Bronchial epithelial cell (primary cell): ENCODE measurements around the gene MLLT1. TPM values are rescaled to one million over a fixed set of nuclear protein-coding genes. Genes with fewer than 3 reads are reported as not detected.

Experiments
- DNase-seq: peaks from one replicate; pipeline ENCODE4 v3.0.0-alpha.2; 2010; ENCODE audit warnings: low read depth
- FAIRE-seq: peaks from 2 replicates; lab custom pipeline; 2011; peaks lifted over from hg19 to GRCh38; lab: Jason Lieb, UNC
- H3K27me3 ChIP-seq: 2 replicates; pipeline ENCODE4 v1.5.1; 2011; ENCODE audit warnings: low read length; ENCODE audit not compliant: control insufficient read depth, insufficient read depth
- H3K36me3 ChIP-seq: 2 replicates; pipeline ENCODE4 v1.5.1; 2011; ENCODE audit warnings: low read length; ENCODE audit not compliant: control insufficient read depth, insufficient read depth
- H3K4me3 ChIP-seq: 2 replicates; pipeline ENCODE4 v1.5.1; 2011; ENCODE audit warnings: mild to moderate bottlenecking, low read depth, low read length, control low read depth
- total RNA-seq: library from RNA; depleted of rRNA; stranded (reverse); fragments of >200 nt; gene quantifications from 2 replicates; pipeline ENCODE4 v1.2.1, GENCODE V29; 2014
- TF ChIP-seq, protein P1 (sequence below): IDR thresholded peaks from 2 replicates; pipeline ENCODE4 v1.5.1; 2011; ENCODE audit warnings: mild to moderate bottlenecking, moderate library complexity, low read length, control low read depth, inconsistent platforms; ENCODE audit not compliant: insufficient read depth, severe bottlenecking

Gene MLLT1
- total RNA-seq, 1 donor from 2014 or later, result 2.6 TPM

DNA sequence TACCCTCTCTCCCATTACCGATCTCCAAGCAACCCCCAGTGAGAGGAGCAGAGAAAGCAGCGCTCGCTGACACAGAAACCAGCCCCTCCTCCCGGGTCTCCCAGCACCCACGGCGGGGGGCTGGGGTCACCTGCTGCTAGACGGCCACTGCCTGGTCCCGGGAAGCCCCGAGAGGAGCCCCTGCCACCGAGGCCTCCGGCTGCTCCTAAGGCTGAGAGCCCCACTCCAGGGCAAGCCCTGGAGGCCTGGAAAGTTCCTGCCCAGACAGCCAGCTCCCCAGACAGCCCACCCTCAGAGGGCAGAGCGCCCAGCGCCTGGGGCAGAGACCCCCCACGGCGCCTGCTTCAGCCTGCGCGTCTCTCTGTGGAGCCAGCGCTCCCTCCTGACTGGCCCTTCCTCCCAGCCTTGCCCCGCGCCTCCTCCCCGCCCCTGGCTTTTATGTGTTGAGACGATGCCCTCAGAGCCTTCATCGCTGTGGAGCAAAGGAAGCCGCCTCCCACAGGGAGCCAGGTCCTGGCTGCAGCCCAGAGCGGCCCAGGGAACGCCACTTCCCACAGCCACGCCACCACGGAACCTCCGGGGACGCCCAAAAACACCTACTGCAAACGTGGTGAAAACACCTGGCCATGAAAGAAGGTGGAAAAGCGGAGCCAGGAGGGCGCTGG, 51.1 kb downstream of the MLLT1 start:
- Histone ChIP-seq H3K36me3 (peaks cover 20% of the 10 kb centered on the region), H3K4me3 (no peak overlapping the region), H3K27me3 (no peaks in the 10 kb centered on the region)
- DNase-seq (no peak), FAIRE-seq (no peak)
- TF ChIP-seq, protein P1, sequence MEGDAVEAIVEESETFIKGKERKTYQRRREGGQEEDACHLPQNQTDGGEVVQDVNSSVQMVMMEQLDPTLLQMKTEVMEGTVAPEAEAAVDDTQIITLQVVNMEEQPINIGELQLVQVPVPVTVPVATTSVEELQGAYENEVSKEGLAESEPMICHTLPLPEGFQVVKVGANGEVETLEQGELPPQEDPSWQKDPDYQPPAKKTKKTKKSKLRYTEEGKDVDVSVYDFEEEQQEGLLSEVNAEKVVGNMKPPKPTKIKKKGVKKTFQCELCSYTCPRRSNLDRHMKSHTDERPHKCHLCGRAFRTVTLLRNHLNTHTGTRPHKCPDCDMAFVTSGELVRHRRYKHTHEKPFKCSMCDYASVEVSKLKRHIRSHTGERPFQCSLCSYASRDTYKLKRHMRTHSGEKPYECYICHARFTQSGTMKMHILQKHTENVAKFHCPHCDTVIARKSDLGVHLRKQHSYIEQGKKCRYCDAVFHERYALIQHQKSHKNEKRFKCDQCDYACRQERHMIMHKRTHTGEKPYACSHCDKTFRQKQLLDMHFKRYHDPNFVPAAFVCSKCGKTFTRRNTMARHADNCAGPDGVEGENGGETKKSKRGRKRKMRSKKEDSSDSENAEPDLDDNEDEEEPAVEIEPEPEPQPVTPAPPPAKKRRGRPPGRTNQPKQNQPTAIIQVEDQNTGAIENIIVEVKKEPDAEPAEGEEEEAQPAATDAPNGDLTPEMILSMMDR, result no peak

DNA sequence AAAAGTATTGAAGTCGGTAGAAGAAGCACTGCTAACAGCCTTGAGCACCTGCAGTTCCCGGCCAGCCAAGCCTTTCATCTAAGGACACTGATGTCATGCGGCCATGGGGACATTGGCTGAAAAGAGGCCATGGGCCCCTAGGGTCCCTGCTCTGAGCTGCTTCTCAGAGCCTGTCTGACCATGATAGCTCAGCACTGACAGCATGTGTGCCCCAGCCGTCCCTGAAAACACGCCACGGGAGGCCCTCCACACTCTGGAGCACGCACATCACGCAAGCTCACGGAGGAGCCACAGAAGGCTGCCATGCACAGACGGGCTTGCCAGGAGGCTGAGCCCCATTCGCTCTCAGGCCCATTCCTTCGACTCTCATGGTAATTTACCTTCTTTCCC, 51.8 kb downstream of the MLLT1 start:
- no peak for FAIRE-seq
- no peak for DNase-seq
- H3K36me3 ChIP-seq, result peaks cover 22% of the 10 kb centered on the region
- H3K27me3 ChIP-seq, result no peaks in the 10 kb centered on the region
- TF ChIP-seq, protein P1, result no peak
- no peak overlapping the region for H3K4me3 ChIP-seq

DNA sequence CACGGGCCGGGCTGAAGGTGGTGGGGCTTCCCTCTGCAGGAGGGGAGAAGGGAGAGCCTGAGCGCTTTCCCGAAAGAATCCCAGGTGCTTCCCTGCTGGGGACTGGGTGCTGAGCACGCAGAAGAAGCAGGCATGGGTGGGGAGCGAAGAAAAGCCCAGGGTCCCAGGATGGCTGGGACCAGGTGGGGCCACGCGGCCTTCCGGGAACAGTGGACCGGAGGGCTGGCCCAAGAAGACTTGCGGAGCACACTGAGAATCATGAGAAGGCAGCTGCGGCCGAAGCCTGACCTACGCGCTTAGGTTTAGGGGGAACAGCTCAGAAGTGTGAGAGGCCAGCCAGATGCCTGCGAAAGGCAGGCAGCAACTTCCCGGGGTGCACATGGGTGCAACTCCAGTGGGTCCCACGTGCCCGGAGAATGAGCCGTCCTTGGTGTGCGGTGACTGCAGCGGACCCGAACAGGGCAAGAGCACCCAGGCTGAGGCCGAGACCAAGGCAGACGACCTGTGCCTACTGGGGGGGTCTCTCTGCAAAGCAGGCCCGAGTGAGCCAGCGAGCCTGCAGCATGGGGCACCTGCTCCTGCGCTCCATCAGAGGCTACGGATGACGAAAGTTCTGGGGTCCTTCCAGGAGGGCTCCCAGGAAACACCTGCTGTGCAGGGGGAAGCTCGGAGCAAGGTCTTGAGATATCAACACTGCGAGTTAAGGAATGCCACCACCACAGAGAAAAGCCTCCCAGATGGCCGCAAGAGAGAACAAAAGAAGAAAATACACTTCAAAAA, 52.4 kb downstream of the MLLT1 start:
- peaks cover 24% of the 10 kb centered on the region for H3K36me3 ChIP-seq
- H3K4me3 ChIP-seq, result no peak overlapping the region
- no peaks in the 10 kb centered on the region for H3K27me3 ChIP-seq
- DNase-seq (no peak), FAIRE-seq (no peak)
- TF ChIP-seq, protein P1, result no peak

DNA sequence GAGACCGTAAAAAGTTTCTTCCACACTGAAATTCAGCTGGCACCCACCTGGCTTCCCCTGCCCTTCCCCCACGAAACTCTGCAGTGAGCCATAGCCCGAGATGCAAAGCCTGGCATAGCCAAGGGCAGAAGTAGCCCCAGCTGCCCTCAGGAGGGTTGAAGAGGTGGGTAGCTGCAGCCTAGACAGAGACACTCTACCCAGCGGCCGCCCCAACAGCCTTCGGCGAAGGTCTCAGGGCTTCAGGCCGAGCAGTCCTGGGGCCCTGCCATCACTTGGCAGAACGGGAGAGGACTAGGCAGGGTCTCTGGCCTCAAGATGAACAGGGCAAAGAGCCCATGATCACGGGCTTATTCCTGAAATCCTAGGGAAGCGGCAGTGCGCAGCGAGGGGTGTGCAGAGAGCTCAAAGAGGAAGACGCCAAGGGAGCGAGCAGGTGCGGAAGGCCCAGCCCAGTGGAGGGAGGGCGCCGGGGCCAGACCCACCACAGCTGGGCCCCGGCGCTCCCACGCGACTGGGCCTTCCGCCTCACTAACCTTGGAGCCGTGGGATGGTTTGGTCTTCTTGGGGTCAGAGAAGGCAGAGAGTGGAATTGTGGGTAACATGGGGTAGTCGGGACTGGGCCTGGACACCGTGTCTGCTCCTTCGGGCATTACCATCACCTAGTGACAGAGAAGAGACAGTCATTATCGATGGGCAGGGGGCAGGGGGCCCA, 53.2 kb downstream of the MLLT1 start:
- Histone ChIP-seq H3K36me3 (peaks cover 24% of the 10 kb centered on the region), H3K4me3 (no peak overlapping the region), H3K27me3 (no peaks in the 10 kb centered on the region)
- TF ChIP-seq, protein P1, result no peak
- FAIRE-seq (peak; percentile 18), DNase-seq (no peak)

DNA sequence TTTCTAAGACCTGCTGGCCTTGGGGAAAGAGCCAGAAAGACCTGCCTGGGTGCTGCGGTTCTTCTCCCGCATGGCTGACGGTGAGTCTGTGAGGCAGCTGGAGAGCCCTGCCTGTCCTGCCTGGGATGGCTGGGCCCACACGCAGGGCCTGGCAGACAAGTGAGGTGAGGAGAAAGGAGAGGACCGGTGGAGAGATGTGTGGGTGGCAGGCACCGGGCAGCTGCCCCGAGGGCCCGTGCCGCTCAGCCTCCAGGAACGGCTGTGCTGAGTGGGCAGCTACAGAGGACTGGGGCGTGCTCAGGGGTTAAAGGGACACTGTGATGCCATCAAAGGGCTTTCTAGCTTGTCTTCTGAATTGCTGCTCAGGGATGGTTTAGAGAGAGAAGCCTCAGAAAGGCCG, 53.8 kb downstream of the MLLT1 start:
- H3K36me3 ChIP-seq, result peaks cover 25% of the 10 kb centered on the region
- no peak for FAIRE-seq
- no peak for DNase-seq
- no peaks in the 10 kb centered on the region for H3K27me3 ChIP-seq
- no peak overlapping the region for H3K4me3 ChIP-seq
- TF ChIP-seq, protein P1, result no peak
